HepG2 (cell line): Measurements from ENCODE around the gene SH3GLB2. TPM values are rescaled to one million over a fixed set of nuclear protein-coding genes. Genes with fewer than 3 reads are reported as not detected.
A peak's percentile ranks its signal among the peaks of the same experiment; 100 is the strongest.

Experiments
- ATRX ChIP-seq: sonication (generic); formaldehyde crosslinking; IDR thresholded peaks from 2 replicates; pipeline ENCODE4 v1.4.0; 2020; ENCODE audit warnings: missing genetic modification reagents, borderline replicate concordance
- FOXC1 ChIP-seq: sonication (generic); formaldehyde crosslinking; IDR thresholded peaks from 2 replicates; pipeline ENCODE4 v1.8.0; 2022; ENCODE audit warnings: mild to moderate bottlenecking, missing genetic modification reagents, borderline replicate concordance
- FOXJ3 ChIP-seq: sonication (generic); formaldehyde crosslinking; IDR thresholded peaks from 2 replicates; pipeline ENCODE4 v1.4.0; 2020; ENCODE audit warnings: missing genetic modification reagents, mild to moderate bottlenecking, borderline replicate concordance
- GTF3A ChIP-seq: sonication (generic); formaldehyde crosslinking; conservative IDR thresholded peaks from 2 replicates; pipeline ENCODE4 v1.4.0; 2020; ENCODE audit warnings: mild to moderate bottlenecking, missing genetic modification reagents
- HDAC1 ChIP-seq: sonication (generic); formaldehyde crosslinking; IDR thresholded peaks from 2 replicates; pipeline ENCODE4 v1.5.1; 2020; ENCODE audit warnings: mild to moderate bottlenecking, missing genetic modification reagents
- IRX3 ChIP-seq: sonication (generic); formaldehyde crosslinking; IDR thresholded peaks from 2 replicates; pipeline ENCODE4 v1.8.1; 2023; ENCODE audit warnings: mild to moderate bottlenecking, low read depth, missing genetic modification reagents, borderline replicate concordance
- KLF6 ChIP-seq: IDR thresholded peaks from 2 replicates; pipeline ENCODE4 v1.8.0; 2016; ENCODE audit warnings: missing biosample characterization, missing genetic modification reagents
- NCOA1 ChIP-seq: sonication (generic); formaldehyde crosslinking; IDR thresholded peaks from 2 replicates; pipeline ENCODE4 v1.9.0; 2021; ENCODE audit warnings: missing genetic modification reagents
- NRL ChIP-seq: sonication (generic); formaldehyde crosslinking; IDR thresholded peaks from 2 replicates; pipeline ENCODE4 v1.5.0; 2020; ENCODE audit warnings: missing genetic modification reagents, mild to moderate bottlenecking, moderate library complexity, borderline replicate concordance
- PPARG ChIP-seq: conservative IDR thresholded peaks from 2 replicates; pipeline ENCODE4 v1.6.1; 2016; ENCODE audit warnings: missing biosample characterization, missing genetic modification reagents
- RFXANK ChIP-seq: IDR thresholded peaks from 2 replicates; pipeline ENCODE4 v1.6.1; 2016
- SP1 ChIP-seq, 2 experiments: fragments of 450-650 bp in 1 of 2; sonication (generic) in 1 of 2; formaldehyde crosslinking in 1 of 2; IDR thresholded peaks; 2 replicates each; pipeline versions ENCODE4 v1.4.0 to v1.6.1; 2016 to 2020; ENCODE audit warnings: missing genetic modification reagents in 1 of 2
- TAF1 ChIP-seq: sonication (generic); formaldehyde crosslinking; IDR thresholded peaks from 2 replicates; pipeline ENCODE4 v1.4.0; 2020; ENCODE audit warnings: missing genetic modification reagents
- TEAD2 ChIP-seq: sonication (generic); formaldehyde crosslinking; IDR thresholded peaks from 2 replicates; pipeline ENCODE4 v1.9.0; 2021; ENCODE audit warnings: missing genetic modification reagents
- TFDP1 ChIP-seq: IDR thresholded peaks from 2 replicates; pipeline ENCODE4 v1.6.1; 2016; ENCODE audit warnings: missing compliant biosample characterization, missing genetic modification reagents, borderline replicate concordance
- ZFP91 ChIP-seq: sonication (generic); formaldehyde crosslinking; IDR thresholded peaks from 2 replicates; pipeline ENCODE4 v1.9.0; 2022; ENCODE audit warnings: missing genetic modification reagents, mild to moderate bottlenecking, borderline replicate concordance
- ZMYM3 ChIP-seq: sonication (generic); formaldehyde crosslinking; IDR thresholded peaks from 2 replicates; pipeline ENCODE4 v1.5.1; 2020; ENCODE audit warnings: mild to moderate bottlenecking, missing genetic modification reagents
- ZNF329 ChIP-seq: sonication (generic); formaldehyde crosslinking; IDR thresholded peaks from 2 replicates; pipeline ENCODE4 v1.9.0; 2021; ENCODE audit warnings: low read depth, mild to moderate bottlenecking, missing genetic modification reagents
- ZNF337 ChIP-seq: sonication (generic); formaldehyde crosslinking; IDR thresholded peaks from 2 replicates; pipeline ENCODE4 v1.5.1; 2020; ENCODE audit warnings: missing genetic modification reagents, low read depth, mild to moderate bottlenecking, borderline replicate concordance
- ZNF383 ChIP-seq: sonication (generic); formaldehyde crosslinking; IDR thresholded peaks from 2 replicates; pipeline ENCODE4 v1.4.0; 2020; ENCODE audit warnings: missing genetic modification reagents, mild to moderate bottlenecking, borderline replicate concordance
- ZNF451 ChIP-seq: sonication (generic); formaldehyde crosslinking; IDR thresholded peaks from 2 replicates; pipeline ENCODE4 v1.5.0; 2020; ENCODE audit warnings: mild to moderate bottlenecking, missing genetic modification reagents
- ZNF546 ChIP-seq: sonication (generic); formaldehyde crosslinking; conservative IDR thresholded peaks from 2 replicates; pipeline ENCODE4 v1.8.1; 2023; ENCODE audit warnings: mild to moderate bottlenecking, missing genetic modification reagents
- ZNF773 ChIP-seq: sonication (generic); formaldehyde crosslinking; IDR thresholded peaks from 2 replicates; pipeline ENCODE4 v1.4.0; 2020; ENCODE audit warnings: missing genetic modification reagents, borderline replicate concordance
- ZNF776 ChIP-seq: sonication (generic); formaldehyde crosslinking; IDR thresholded peaks from 2 replicates; pipeline ENCODE4 v1.4.0; 2020; ENCODE audit warnings: mild to moderate bottlenecking, missing genetic modification reagents
- polyA plus RNA-seq, 8 experiments: library from polyadenylated mRNA; depleted of rRNA in 3 of 8; stranded (reverse) in 7 of 8; unstranded in 1 of 8; fragments of >200 nt; fragmentation: Illumina TruSeq in 4 of 8; extraction: Trizol in 4 of 8; gene quantifications; 2 replicates each; pipeline versions ENCODE4 v1.2.1 to v1.2.3, GENCODE V29; 2011 to 2016; ENCODE audit warnings: low read depth in 4 of 8, missing spikeins in 1 of 8, mixed read lengths in 1 of 8; ENCODE audit not compliant: insufficient read depth in 1 of 8
- total RNA-seq, 5 experiments: library from RNA; depleted of rRNA; stranded (reverse); fragments of >200 nt; fragmentation: Illumina TruSeq; extraction: Trizol; gene quantifications; 2 replicates each; pipeline ENCODE4 v1.2.3, GENCODE V29; 2016; ENCODE audit warnings: low read depth in 1 of 5
- TF ChIP-seq, protein P1 (sequence below): sonication (generic); formaldehyde crosslinking; IDR thresholded peaks from 2 replicates; pipeline ENCODE4 v1.4.0; 2020; ENCODE audit warnings: missing genetic modification reagents
- TF ChIP-seq, protein P2 (sequence below): sonication (generic); formaldehyde crosslinking; IDR thresholded peaks from 2 replicates; pipeline ENCODE4 v1.4.0; 2020; ENCODE audit warnings: missing genetic modification reagents, borderline replicate concordance

SH3GLB2 gene
- total and polyA plus RNA-seq, 2 of the 13 experiments (the other 11 are each of a cell fraction or from before 2014, with no cell fraction given) = 24.0 to 40.6 TPM

- peak; percentile 59; the same call in 1 of the 2 replicates for TF ChIP-seq ZFP91 (CRISPR knock-in tag)
- TF ChIP-seq ZNF383 (CRISPR knock-in tag) = no peak
- no peak for TF ChIP-seq IRX3
- TF ChIP-seq ZNF776 (CRISPR knock-in tag) = no peak
- TF ChIP-seq NRL = peak; percentile 87
- TF ChIP-seq, protein P1, sequence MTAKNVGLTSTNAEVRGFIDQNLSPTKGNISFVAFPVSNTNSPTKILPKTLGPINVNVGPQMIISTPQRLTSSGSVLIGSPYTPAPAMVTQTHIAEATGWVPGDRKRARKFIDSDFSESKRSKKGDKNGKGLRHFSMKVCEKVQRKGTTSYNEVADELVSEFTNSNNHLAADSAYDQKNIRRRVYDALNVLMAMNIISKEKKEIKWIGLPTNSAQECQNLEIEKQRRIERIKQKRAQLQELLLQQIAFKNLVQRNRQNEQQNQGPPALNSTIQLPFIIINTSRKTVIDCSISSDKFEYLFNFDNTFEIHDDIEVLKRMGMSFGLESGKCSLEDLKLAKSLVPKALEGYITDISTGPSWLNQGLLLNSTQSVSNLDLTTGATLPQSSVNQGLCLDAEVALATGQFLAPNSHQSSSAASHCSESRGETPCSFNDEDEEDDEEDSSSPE (CRISPR knock-in tag) = peak; percentile 32; the same call in 1 of the 2 replicates
- no peak for TF ChIP-seq NCOA1 (CRISPR knock-in tag)
- TF ChIP-seq ATRX = no peak
- no peak for TF ChIP-seq GTF3A (CRISPR knock-in tag)
- TF ChIP-seq PPARG (CRISPR knock-in tag) = no peak
- TF ChIP-seq TFDP1 (CRISPR knock-in tag) = peak; percentile 56; the same call in 1 of the 2 replicates
- TF ChIP-seq ZNF329 (CRISPR knock-in tag) = no peak
- no peak for TF ChIP-seq FOXJ3 (CRISPR knock-in tag)
- TF ChIP-seq ZNF773 = no peak
- no peak for TF ChIP-seq ZNF546 (CRISPR knock-in tag)
- TF ChIP-seq HDAC1 (CRISPR knock-in tag) = no peak
- TF ChIP-seq ZNF451 = no peak
- no peak for TF ChIP-seq FOXC1 (CRISPR knock-in tag)
- TF ChIP-seq ZNF337 = no peak
- no peak for TF ChIP-seq RFXANK
- no peak for TF ChIP-seq KLF6 (CRISPR knock-in tag)
- TF ChIP-seq SP1 (IDR thresholded peaks at IDR 0.05) = no peak
- TF ChIP-seq SP1 (CRISPR knock-in tag; IDR thresholded peaks at IDR 0.05) = no peak
- no peak for TF ChIP-seq TAF1 (CRISPR knock-in tag)
- no peak for TF ChIP-seq ZMYM3
- TF ChIP-seq, protein P2, sequence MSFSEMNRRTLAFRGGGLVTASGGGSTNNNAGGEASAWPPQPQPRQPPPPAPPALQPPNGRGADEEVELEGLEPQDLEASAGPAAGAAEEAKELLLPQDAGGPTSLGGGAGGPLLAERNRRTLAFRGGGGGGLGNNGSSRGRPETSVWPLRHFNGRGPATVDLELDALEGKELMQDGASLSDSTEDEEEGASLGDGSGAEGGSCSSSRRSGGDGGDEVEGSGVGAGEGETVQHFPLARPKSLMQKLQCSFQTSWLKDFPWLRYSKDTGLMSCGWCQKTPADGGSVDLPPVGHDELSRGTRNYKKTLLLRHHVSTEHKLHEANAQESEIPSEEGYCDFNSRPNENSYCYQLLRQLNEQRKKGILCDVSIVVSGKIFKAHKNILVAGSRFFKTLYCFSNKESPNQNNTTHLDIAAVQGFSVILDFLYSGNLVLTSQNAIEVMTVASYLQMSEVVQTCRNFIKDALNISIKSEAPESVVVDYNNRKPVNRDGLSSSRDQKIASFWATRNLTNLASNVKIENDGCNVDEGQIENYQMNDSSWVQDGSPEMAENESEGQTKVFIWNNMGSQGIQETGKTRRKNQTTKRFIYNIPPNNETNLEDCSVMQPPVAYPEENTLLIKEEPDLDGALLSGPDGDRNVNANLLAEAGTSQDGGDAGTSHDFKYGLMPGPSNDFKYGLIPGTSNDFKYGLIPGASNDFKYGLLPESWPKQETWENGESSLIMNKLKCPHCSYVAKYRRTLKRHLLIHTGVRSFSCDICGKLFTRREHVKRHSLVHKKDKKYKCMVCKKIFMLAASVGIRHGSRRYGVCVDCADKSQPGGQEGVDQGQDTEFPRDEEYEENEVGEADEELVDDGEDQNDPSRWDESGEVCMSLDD (CRISPR knock-in tag) = no peak
- TF ChIP-seq TEAD2 (CRISPR knock-in tag) = no peak
These were observed 393 bp downstream of the SH3GLB2 start (continued) for GRCh38 chr9:129027685-129028191.
